Measurements from ENCODE around the gene GMDS. TPM values are rescaled to one million over a fixed set of nuclear protein-coding genes. Genes with fewer than 3 reads are reported as not detected.

Gene GMDS
- total RNA-seq, 1 experiment from 2014 or later, result 35.0 TPM

DNA sequence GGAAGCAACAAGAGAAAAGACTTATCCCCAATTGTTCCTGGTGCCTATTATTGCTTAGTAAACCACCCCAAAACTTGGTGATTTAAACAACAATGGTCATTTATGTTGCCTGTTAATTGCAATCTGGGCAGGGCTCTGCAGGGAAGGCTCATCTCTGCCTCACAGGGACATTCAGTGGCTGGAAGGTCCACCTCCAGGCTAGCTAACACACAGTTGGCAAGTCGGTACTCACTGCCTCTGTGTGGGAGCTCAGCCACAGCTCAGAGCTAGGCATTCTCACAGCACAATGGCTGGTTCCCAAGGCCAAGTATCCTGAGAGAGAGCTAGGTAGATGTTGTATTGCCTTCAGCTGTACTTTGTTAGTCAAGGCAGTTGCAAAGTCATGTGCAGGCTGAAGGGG lies 18.5 kb upstream of the GMDS start (continued):
- TF ChIP-seq, protein P1, sequence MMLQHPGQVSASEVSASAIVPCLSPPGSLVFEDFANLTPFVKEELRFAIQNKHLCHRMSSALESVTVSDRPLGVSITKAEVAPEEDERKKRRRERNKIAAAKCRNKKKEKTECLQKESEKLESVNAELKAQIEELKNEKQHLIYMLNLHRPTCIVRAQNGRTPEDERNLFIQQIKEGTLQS (CRISPR knock-in tag; conservative IDR thresholded peaks at IDR 0.05), result no peak
- TF ChIP-seq ZNF396 (CRISPR knock-in tag; IDR thresholded peaks at IDR 0.05; ENCODE audit: borderline replicate concordance), result no peak
- TF ChIP-seq NFYB (CRISPR knock-in tag; conservative IDR thresholded peaks at IDR 0.05; ENCODE audit: low read depth), result no peak
- TF ChIP-seq, protein P2, sequence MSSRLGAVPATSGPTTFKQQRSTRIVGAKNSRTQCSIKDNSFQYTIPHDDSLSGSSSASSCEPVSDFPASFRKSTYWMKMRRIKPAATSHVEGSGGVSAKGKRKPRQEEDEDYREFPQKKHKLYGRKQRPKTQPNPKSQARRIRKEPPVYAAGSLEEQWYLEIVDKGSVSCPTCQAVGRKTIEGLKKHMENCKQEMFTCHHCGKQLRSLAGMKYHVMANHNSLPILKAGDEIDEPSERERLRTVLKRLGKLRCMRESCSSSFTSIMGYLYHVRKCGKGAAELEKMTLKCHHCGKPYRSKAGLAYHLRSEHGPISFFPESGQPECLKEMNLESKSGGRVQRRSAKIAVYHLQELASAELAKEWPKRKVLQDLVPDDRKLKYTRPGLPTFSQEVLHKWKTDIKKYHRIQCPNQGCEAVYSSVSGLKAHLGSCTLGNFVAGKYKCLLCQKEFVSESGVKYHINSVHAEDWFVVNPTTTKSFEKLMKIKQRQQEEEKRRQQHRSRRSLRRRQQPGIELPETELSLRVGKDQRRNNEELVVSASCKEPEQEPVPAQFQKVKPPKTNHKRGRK (CRISPR knock-in tag; IDR thresholded peaks at IDR 0.05; ENCODE audit: borderline replicate concordance), result no peak

DNA sequence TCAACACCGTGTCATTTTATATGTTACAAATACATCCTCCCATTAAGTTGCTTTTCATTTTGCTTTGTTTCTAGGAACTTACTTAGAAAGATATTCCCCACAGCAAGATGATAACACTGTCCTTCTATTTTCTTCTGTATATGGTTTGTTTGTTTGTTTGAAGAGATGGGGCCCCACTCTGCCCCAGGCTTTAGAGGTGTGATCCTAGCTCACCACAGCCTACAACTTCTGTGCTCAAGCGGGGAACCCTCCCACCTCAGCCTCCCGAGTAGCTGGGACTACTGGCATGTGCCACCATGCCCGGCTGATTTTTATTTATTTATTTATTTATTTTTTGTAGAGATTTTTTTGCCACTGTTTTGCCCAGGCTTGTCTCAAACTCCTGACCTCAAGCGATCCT lies 14.2 kb upstream of the GMDS start:
- Mint-ChIP-seq H3K4me3 (no peak overlapping the region), H3K9me3 (peaks cover 24% of the 10 kb centered on the region), H3K4me1 (no peaks in the 10 kb centered on the region), H3K27me3 (ENCODE audit: low read depth) (no peaks in the 10 kb centered on the region), H3K27ac (no peak overlapping the region), H3K36me3 (peaks cover 23% of the 10 kb centered on the region)
- no peak for DNase-seq (ENCODE audit: low spot score)
- POLR2A ChIA-PET, result no interaction called here
- ATAC-seq, result no peak
- CTCF ChIA-PET, result interaction anchor here (0.6 kb wide), 1 partner anchor 189 kb away, joined by 4 read pairs; no protein-coding TSS in a partner anchor
- no peak for TF ChIP-seq ZNF671 (CRISPR knock-in tag; IDR thresholded peaks at IDR 0.05)
- no peak for TF ChIP-seq FOXK1 (CRISPR knock-in tag; IDR thresholded peaks at IDR 0.05)
- TF ChIP-seq SP1 (CRISPR knock-in tag; conservative IDR thresholded peaks at IDR 0.05), result no peak
- TF ChIP-seq, protein P3, sequence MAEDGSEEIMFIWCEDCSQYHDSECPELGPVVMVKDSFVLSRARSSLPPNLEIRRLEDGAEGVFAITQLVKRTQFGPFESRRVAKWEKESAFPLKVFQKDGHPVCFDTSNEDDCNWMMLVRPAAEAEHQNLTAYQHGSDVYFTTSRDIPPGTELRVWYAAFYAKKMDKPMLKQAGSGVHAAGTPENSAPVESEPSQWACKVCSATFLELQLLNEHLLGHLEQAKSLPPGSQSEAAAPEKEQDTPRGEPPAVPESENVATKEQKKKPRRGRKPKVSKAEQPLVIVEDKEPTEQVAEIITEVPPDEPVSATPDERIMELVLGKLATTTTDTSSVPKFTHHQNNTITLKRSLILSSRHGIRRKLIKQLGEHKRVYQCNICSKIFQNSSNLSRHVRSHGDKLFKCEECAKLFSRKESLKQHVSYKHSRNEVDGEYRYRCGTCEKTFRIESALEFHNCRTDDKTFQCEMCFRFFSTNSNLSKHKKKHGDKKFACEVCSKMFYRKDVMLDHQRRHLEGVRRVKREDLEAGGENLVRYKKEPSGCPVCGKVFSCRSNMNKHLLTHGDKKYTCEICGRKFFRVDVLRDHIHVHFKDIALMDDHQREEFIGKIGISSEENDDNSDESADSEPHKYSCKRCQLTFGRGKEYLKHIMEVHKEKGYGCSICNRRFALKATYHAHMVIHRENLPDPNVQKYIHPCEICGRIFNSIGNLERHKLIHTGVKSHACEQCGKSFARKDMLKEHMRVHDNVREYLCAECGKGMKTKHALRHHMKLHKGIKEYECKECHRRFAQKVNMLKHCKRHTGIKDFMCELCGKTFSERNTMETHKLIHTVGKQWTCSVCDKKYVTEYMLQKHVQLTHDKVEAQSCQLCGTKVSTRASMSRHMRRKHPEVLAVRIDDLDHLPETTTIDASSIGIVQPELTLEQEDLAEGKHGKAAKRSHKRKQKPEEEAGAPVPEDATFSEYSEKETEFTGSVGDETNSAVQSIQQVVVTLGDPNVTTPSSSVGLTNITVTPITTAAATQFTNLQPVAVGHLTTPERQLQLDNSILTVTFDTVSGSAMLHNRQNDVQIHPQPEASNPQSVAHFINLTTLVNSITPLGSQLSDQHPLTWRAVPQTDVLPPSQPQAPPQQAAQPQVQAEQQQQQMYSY (CRISPR knock-in tag; IDR thresholded peaks at IDR 0.05), result no peak
- no peak for TF ChIP-seq ZNF416 (CRISPR knock-in tag; IDR thresholded peaks at IDR 0.05)
- TF ChIP-seq, protein P4, sequence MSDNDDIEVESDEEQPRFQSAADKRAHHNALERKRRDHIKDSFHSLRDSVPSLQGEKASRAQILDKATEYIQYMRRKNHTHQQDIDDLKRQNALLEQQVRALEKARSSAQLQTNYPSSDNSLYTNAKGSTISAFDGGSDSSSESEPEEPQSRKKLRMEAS (CRISPR knock-in tag; IDR thresholded peaks at IDR 0.05), result no peak
- no peak for TF ChIP-seq JUN (CRISPR knock-in tag; IDR thresholded peaks at IDR 0.05)
- no peak for TF ChIP-seq FOXJ3 (CRISPR knock-in tag; IDR thresholded peaks at IDR 0.05; ENCODE audit: borderline replicate concordance)
- TF ChIP-seq SMAD4 (CRISPR knock-in tag; IDR thresholded peaks at IDR 0.05), result no peak
- TF ChIP-seq, protein P5, sequence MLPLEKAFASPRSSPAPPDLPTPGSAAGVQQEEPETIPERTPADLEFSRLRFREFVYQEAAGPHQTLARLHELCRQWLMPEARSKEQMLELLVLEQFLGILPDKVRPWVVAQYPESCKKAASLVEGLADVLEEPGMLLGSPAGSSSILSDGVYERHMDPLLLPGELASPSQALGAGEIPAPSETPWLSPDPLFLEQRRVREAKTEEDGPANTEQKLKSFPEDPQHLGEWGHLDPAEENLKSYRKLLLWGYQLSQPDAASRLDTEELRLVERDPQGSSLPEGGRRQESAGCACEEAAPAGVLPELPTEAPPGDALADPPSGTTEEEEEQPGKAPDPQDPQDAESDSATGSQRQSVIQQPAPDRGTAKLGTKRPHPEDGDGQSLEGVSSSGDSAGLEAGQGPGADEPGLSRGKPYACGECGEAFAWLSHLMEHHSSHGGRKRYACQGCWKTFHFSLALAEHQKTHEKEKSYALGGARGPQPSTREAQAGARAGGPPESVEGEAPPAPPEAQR (CRISPR knock-in tag; IDR thresholded peaks at IDR 0.05), result no peak
- TF ChIP-seq NFYB (CRISPR knock-in tag; conservative IDR thresholded peaks at IDR 0.05; ENCODE audit: low read depth), result no peak
- TF ChIP-seq, protein P6, sequence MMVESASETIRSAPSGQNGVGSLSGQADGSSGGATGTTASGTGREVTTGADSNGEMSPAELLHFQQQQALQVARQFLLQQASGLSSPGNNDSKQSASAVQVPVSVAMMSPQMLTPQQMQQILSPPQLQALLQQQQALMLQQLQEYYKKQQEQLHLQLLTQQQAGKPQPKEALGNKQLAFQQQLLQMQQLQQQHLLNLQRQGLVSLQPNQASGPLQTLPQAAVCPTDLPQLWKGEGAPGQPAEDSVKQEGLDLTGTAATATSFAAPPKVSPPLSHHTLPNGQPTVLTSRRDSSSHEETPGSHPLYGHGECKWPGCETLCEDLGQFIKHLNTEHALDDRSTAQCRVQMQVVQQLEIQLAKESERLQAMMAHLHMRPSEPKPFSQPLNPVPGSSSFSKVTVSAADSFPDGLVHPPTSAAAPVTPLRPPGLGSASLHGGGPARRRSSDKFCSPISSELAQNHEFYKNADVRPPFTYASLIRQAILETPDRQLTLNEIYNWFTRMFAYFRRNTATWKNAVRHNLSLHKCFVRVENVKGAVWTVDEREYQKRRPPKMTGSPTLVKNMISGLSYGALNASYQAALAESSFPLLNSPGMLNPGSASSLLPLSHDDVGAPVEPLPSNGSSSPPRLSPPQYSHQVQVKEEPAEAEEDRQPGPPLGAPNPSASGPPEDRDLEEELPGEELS (CRISPR knock-in tag; IDR thresholded peaks at IDR 0.05), result no peak
- TF ChIP-seq, protein P7, sequence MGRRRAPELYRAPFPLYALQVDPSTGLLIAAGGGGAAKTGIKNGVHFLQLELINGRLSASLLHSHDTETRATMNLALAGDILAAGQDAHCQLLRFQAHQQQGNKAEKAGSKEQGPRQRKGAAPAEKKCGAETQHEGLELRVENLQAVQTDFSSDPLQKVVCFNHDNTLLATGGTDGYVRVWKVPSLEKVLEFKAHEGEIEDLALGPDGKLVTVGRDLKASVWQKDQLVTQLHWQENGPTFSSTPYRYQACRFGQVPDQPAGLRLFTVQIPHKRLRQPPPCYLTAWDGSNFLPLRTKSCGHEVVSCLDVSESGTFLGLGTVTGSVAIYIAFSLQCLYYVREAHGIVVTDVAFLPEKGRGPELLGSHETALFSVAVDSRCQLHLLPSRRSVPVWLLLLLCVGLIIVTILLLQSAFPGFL (CRISPR knock-in tag; IDR thresholded peaks at IDR 0.05; ENCODE audit: borderline replicate concordance), result no peak
- TF ChIP-seq, protein P8, sequence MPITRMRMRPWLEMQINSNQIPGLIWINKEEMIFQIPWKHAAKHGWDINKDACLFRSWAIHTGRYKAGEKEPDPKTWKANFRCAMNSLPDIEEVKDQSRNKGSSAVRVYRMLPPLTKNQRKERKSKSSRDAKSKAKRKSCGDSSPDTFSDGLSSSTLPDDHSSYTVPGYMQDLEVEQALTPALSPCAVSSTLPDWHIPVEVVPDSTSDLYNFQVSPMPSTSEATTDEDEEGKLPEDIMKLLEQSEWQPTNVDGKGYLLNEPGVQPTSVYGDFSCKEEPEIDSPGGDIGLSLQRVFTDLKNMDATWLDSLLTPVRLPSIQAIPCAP (CRISPR knock-in tag; IDR thresholded peaks at IDR 0.05), result no peak
- TF ChIP-seq, protein P9, sequence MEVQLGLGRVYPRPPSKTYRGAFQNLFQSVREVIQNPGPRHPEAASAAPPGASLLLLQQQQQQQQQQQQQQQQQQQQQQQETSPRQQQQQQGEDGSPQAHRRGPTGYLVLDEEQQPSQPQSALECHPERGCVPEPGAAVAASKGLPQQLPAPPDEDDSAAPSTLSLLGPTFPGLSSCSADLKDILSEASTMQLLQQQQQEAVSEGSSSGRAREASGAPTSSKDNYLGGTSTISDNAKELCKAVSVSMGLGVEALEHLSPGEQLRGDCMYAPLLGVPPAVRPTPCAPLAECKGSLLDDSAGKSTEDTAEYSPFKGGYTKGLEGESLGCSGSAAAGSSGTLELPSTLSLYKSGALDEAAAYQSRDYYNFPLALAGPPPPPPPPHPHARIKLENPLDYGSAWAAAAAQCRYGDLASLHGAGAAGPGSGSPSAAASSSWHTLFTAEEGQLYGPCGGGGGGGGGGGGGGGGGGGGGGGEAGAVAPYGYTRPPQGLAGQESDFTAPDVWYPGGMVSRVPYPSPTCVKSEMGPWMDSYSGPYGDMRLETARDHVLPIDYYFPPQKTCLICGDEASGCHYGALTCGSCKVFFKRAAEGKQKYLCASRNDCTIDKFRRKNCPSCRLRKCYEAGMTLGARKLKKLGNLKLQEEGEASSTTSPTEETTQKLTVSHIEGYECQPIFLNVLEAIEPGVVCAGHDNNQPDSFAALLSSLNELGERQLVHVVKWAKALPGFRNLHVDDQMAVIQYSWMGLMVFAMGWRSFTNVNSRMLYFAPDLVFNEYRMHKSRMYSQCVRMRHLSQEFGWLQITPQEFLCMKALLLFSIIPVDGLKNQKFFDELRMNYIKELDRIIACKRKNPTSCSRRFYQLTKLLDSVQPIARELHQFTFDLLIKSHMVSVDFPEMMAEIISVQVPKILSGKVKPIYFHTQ (CRISPR knock-in tag; IDR thresholded peaks at IDR 0.05), result no peak

Data from WTC11 (cell line).